NB4 (cell line): ENCODE data around the gene NAV3.

Experiments
- CTCF ChIP-seq: IDR thresholded peaks from one replicate; pipeline ENCODE4 v1.5.1; 2012; ENCODE audit warnings: low read depth, low read length
- MYC ChIP-seq: IDR thresholded peaks from 2 replicates; pipeline ENCODE4 v1.6.1; 2011; ENCODE audit warnings: low read depth, low read length
- POLR2A ChIP-seq: IDR thresholded peaks from 2 replicates; pipeline ENCODE4 v1.6.1; 2011; ENCODE audit warnings: mild to moderate bottlenecking; ENCODE audit not compliant: insufficient read length; ENCODE audit errors: extremely low read depth
- TF ChIP-seq, protein P1 (sequence below): IDR thresholded peaks from 2 replicates; pipeline ENCODE4 v1.6.1; 2011; ENCODE audit warnings: low read depth, low read length

- TF ChIP-seq CTCF, result no peak
- TF ChIP-seq POLR2A, result no peak
- TF ChIP-seq, protein P1, sequence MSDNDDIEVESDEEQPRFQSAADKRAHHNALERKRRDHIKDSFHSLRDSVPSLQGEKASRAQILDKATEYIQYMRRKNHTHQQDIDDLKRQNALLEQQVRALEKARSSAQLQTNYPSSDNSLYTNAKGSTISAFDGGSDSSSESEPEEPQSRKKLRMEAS, result no peak
- no peak for TF ChIP-seq MYC
Observed at GRCh38 chr12:78189656-78190055, 359.0 kb downstream of the NAV3 start.
